Loucy (cell line): ENCODE results near the gene SYNJ2.

Experiments used
- EZH2phosphoT487 ChIP-seq: fragments of 200-600 bp; IDR thresholded peaks from 2 replicates; pipeline ENCODE4 v1.6.1; 2018; ENCODE audit warnings: antibody characterized with exemption, mild to moderate bottlenecking, moderate library complexity, borderline replicate concordance
- TF ChIP-seq, protein P1 (sequence below): fragments of 200-600 bp; sonication (generic); conservative IDR thresholded peaks from 2 replicates; pipeline ENCODE4 v1.5.1; 2014; ENCODE audit warnings: mild to moderate bottlenecking, antibody characterized with exemption, low read length

DNA sequence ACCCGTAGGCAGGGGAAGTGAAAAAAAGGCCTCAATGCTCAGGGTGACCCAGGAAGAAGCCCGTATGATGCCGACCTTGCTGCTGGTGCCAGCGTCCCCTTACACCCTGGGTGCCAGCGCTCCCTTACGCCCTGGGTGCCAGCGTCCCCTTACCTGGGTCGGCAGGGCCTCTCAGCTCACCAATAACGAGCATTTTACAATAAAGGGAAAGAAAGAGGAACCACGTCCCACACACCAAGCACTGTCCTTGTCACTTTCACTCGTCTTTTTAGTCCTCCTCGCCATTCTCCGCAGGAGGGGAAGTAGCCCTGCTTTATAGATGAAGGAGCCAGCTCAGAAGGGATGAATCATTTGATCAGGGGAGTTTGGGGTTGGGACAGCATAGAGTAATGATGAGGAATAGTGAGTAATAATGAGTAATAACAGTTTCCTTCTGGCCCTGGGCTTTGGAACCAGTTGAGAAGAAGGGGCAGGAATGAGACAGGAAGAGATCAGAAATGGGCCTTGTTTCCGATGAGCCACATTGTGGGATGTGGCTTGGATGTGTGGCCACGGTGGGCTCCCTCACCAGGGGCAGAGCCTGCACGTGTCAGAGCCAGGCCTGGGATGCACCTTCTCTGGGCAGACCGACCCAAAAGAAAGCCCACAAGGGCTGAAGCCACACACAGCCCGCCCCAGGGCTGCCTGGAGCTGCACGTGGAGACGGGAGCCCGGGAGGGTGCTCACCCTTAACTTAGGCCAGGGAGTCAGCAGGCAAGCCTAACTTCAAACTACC, 75.7 kb downstream of the SYNJ2 start:
- TF ChIP-seq, protein P1, sequence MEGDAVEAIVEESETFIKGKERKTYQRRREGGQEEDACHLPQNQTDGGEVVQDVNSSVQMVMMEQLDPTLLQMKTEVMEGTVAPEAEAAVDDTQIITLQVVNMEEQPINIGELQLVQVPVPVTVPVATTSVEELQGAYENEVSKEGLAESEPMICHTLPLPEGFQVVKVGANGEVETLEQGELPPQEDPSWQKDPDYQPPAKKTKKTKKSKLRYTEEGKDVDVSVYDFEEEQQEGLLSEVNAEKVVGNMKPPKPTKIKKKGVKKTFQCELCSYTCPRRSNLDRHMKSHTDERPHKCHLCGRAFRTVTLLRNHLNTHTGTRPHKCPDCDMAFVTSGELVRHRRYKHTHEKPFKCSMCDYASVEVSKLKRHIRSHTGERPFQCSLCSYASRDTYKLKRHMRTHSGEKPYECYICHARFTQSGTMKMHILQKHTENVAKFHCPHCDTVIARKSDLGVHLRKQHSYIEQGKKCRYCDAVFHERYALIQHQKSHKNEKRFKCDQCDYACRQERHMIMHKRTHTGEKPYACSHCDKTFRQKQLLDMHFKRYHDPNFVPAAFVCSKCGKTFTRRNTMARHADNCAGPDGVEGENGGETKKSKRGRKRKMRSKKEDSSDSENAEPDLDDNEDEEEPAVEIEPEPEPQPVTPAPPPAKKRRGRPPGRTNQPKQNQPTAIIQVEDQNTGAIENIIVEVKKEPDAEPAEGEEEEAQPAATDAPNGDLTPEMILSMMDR: no peak
- no peak for TF ChIP-seq EZH2phosphoT487
